Caki2 (cell line): ENCODE results near the gene TLE4. TPM values are rescaled to one million over a fixed set of nuclear protein-coding genes. Genes with fewer than 3 reads are reported as not detected.
"Not testable (repeated sequence)": the region's sequence is repeated elsewhere in the genome, so short reads cannot be mapped to it uniquely, and the experiment has no call there.

Experiments
- DNase-seq: peaks from one replicate; pipeline ENCODE4 v3.0.0-alpha.2; 2015; ENCODE audit warnings: low read depth
- in situ Hi-C: cut with HindIII; loops from 2 replicates; pipeline ENCODE4 v1.10.0; 2016; ENCODE audit warnings: low sequenced_read_pairs, low pct_unique_long_range_greater_than_20kb, mixed read lengths
- total RNA-seq: library from RNA; depleted of rRNA; stranded (reverse); fragments of >200 nt; shearing (Covaris generic); gene quantifications from 2 replicates; pipeline ENCODE4 v1.2.3, GENCODE V29; 2014; ENCODE audit warnings: low replicate concordance

The TLE4 gene
- total RNA-seq, 1 experiment from 2014 or later = 25.5 TPM

DNA sequence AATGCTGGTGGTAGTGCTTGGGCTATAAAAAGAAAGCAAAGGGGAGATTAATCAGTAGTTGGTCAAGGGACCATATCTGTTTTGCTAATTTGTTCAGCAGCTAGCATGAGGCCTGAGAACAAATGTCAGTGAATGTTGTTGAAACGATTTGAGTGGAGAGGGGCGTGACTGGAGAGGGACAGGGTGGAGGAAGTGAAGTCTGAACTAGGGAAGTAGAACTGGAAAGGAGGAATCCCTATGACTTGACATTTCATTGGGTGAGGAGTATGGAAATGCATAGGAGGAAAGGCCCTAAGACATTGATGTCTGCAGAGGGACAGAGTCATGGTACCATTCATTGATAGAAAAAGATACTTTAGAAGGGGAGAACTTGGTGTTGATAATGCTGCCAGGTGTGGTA, 19.7 kb downstream of the TLE4 start:
- in situ Hi-C loops = no loop called here
- DNase-seq = no peak

DNA sequence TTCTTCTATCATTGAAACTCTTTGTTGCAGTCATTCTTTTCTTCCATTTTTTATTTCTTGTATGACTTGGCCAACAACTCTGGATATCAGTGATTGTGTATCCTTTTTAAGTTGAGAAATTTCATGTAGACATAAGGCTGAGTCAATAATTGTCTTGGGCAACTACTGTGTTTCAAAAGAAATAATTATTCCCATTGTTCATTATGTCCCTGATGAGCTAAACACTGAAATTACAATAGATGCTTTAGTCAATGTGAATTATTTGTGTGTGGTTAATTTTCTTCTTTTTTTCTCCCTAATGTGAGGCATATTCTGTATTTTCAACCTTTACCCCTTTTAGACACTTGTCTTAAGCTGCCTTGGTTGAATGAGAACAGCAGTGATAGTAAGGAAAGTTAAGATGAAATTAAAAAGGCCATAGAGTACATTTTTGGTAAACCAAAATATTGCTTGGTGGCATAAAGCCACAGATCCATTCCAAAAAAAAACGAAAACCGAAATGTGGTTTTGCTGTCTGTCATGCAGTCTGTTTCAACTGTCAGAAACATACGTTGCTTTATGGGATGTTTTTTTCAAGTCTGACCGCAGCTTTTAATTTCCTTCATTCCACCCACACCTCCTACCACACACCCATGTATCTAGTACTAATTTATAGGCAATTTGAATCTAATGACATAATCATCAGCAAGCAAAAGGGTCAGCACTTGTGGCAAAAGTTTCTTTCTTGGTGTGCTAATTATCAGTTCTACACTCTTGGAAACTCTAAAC, 21.1 kb downstream of the TLE4 start:
- in situ Hi-C loops = no loop called here
- no peak for DNase-seq

DNA sequence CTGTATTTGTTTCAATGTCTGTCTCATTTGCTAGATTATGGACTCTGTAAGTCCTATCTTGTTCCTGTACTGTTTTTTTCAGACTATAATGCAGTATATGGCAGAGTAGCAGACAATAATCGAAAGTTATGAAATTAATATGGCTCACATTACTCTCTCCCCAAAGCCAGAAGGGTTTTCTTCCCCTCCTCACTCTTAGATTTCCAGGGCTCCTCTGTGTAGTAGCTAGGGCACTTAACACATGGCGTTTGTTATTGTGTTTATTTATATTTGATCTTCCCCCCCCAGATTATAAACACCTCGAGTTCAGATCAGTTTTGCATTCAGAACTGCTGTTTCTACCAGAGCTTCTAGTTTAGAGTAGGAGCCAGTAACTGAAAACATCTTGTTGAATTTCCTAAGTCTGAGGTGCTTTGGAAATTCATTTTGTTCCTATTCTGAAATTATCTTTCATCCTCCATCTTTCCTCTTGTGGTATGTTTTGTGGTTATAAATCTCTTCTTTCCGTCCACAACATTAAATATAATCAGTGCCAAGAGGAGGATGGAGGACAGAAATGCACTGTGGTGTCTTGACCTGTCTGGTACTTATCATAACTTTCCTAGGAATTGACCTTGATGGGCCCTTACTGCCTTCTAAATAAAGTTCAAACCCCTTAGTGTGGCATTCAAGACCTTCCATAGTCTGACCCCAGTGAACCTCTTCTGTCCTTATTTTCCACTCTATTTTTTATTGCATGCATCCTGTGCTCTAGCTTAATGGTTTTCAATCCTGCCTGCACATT, 27.0 kb downstream of the TLE4 start:
- DNase-seq = no peak
- in situ Hi-C loops = no loop called here

DNA sequence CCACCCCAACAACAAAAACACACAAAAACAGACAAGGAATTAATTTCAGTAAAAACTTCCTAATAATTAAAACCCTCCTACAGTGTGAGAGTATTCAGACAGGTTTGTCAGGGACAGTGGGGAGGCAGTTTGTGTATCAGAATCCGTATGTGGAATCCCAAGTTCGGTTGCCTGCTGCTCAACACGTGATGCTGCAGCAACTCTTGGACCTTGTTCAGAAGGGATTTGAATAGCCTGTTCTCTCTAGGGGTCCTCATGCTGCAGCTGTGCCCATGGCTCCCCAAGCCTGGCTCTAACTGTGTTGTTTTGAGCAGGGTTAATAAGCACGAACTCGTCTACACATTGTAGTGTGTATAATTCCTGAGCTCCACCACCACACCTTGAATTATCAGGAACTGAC, 28.7 kb downstream of the TLE4 start:
- in situ Hi-C loops = no loop called here
- no peak for DNase-seq

DNA sequence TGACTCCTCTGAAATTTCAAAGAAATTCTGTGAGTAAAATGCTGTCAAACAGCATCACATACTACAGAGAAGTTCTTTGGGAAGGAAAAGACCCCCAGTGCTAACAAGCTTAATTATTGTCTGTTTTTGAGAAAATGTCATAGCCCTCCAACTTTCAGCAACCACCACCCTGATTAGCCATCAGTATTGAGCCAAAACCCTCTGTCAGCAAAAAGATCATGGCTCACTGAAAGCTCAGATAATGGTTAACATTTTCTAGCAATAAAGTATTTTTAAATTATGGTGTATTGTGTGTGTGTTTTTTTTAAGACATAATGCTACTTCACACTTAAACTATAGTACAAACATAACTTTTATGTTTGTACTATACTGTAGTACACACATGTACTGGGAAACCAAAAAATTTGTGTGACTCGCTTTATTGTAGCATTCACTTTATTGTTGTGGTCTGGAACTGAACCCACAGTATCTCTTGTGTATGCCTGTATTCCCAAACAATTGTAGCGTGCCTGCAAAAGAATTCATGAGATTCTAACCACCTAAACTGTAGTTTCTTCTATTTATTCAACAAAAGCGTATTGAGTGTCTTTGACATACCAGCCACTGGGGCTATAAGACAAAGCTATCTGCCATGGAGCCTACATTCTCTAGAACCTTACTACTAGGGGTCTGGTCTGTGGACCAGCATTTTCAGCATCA, 31.6 kb downstream of the TLE4 start:
- in situ Hi-C loops = no loop called here
- no peak for DNase-seq

DNA sequence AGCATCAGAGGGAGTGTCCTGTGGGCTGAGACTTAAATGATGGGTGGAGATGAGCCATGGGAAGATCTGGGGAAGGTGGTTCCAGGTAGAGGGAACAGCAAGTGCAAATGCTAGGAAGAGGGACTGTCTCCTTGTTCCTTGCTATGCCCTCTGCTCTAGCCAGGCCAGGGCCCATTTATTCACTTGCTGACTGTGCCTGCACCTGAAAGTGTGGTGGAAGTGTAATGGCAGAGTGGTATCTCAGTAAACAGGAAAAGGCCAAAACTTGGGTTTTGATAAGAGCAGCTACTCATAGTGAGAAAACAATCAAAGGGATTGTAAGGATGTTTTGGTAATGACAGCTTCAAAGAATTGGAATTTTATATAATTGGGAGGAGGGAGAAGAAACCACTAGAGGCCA, 32.4 kb downstream of the TLE4 start:
- DNase-seq = no peak
- in situ Hi-C loops = no loop called here

DNA sequence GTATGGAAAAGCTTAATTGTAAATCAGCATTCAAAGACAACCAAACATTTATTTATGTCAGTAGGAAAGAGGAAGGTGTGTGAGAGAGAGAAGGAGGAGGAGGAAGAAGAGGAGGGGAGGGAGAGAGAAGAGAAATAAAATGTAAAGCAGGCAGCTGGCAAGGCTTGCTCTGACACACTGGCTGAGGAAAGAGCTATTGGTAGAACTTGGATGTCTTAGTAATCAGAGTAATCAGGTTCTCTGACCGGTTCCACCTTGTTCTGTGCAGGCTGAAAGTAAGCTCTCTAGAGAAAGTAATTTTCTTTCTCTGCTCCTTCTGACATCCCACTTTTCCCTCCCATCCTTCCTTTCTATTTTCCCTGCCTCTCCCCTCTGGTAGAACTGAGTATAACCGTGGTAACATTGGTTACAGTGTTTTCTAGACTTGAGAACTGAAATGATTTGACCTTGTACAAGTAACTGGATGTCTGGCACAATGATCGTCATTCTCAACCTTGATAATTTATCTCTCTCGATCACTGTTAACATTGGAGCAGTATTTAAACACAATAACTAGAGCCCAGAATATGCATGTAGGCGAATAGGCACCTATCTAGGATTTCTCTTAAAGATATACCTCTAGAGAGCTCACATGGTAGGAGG, 33.3 kb downstream of the TLE4 start:
- no peak for DNase-seq
- in situ Hi-C loops = no loop called here

DNA sequence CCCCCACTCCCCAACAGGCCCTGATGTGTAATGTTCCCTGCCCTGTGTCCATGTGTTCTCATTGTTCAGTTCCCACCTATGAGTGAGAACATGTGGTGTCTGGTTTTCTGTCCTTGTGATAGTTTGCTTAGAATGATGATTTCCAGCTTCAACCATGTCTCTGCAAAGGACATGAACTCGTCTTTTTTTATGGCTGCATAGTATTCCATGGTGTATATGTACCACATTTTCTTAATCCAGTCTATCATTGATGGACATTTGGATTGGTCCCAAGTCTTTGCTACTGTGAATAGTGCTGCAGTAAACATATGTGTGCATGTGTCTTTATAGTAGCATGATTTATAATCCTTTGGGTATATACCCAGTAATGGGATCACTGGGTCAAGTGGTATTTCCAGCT, 34.8 kb downstream of the TLE4 start:
- in situ Hi-C loops, DNase-seq: not testable (repeated sequence)

DNA sequence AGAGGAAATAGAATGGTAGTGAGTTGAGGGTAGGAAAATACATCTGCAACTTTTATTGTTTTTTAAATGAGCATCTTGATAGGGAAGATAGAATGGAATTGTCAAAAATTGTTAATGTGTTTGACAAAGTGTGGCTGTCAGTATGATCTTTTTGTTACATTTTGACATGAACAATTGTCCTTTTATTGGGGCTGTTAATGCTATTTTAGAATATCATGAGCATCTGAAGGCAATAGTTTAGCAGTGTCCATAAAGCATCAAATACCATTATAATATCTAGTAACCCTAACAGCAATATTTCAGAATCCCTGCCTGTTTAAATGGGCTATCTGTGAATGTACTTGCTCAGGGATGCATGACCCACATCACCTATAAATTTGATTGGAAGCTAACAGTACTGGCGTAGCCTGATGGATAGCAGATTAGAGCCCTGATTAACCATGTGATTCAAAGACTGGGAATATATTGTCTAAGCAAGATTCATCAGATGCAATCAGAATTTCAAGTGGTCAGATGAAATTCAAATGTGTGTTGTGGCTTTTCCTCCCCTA, 37.8 kb downstream of the TLE4 start:
- in situ Hi-C loops = no loop called here
- no peak for DNase-seq

DNA sequence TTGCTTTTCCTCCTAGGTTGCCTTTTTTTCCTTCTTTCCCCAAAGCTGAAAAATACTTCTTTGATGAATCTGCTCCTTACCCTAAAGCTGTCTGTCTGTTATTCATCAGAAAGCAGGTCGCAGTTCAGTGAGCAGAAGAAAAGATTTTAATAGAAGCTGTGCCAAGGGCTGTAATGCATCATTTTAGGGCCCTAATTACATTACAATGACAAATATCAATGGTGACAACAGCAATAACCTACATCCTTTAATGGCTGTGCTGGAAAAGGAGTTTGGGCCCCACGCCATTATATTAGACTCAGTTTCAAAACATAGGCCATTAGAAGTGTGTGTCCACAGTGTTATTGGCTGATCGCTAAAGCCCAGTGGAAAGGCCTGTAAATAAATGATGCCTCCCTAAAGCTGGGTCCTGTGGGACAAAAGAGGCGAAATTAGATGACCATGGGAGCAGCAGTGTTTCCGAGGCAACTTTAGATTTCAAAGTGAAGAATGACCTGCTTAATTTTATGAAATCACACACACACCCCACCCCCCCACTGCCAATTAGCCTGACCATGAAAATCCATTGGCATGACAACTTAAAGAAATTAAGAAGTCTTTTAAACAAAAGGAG, 38.4 kb downstream of the TLE4 start:
- in situ Hi-C loops = no loop called here
- peak; percentile 84 for DNase-seq

DNA sequence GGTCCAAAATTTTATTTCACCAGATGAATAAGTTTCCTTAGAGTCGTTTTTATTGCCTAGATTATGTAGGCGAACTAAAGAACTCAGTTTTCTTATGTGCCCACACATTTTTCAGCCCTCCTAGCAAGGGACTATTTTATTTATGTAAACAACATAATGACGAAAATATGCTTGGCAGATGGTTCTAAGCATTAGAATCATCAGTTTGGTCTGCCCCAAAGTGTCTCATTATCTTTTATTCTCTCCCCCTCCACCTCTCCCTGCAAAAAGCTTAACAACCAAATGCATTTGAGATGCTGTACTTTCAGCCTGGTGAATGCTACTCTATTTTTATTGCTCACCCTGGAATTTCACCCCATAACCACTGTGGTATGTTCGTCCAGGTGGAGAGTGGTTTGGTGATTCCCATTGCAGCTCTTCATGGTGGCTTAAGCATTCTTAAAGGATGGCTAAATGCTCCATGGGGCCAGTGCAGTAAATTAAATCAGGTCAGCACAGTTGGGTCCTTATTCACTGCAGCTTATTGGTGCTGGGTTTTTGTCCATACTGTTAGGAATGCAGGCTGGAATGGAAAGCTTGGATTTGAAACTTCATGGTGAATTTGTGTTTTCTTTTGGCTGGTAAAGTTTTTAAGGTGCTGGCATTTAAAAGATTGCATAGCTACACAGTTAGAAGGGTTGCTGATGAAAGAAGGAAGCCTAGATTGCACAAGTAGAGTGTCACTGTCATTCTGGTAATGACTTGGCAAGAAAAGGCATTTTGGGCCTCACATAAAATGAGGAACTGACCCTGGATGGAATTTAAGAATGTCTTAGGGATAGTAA, 39.2 kb downstream of the TLE4 start:
- in situ Hi-C loops = no loop called here
- DNase-seq = peak; percentile 84

DNA sequence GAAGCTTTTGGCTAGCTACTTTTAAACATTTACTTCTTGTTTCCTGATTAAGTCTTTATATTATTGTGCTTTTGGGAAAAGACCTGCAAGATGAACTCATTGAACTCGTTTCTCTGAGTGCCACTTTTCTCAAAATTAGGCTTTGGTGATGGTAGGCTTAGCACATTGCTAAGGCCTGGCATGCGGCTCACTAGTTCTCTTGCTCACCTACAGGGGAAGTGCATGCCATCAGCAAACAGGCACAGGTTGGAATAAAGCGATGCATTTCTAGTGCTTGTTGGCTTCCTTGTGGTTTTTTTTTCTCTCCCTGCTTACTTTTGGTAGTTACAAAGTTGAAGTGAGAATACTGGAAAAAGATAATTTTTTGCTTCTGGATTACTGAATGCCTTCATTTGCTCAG, 41.4 kb downstream of the TLE4 start:
- in situ Hi-C loops = no loop called here
- DNase-seq = no peak

DNA sequence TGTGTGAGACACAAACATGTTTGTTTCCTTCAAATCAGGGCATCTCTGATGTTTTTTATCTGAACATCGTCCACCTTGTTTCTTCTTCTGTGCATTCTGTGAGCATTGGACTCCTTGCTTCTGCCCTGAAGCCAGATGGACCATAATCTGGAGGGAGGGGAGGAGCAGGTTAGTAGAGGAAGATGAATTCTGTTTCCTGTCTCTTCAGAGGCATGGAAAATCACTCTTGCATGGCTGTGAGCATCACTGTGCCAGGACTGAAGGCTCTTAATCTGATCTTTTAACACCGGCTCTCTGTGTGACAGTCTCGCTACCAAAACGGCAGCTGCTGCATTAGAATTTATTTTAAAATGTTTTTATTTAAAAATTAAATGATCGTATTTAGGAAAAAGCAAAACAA, 43.3 kb downstream of the TLE4 start:
- no peak for DNase-seq
- in situ Hi-C loops = no loop called here

DNA sequence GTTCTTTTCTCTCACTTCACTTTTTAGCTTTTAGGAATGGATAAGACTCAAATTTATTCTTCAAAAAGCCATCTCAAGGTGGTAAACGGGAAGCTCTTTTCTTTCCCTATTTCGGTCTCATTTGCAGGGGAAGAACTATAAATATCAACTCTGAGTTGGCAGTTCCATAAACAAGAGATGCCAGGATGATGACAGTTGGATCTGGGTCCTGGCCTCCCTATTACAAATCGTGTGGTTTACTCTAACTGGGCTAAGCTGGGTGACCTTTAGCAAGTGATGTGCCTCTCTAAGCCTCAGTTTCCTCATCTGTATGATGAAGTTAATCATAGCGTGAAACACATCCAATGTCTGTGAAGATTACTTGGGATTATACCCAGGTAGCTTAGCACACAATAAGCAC, 44.2 kb downstream of the TLE4 start:
- in situ Hi-C loops = no loop called here
- DNase-seq = no peak

DNA sequence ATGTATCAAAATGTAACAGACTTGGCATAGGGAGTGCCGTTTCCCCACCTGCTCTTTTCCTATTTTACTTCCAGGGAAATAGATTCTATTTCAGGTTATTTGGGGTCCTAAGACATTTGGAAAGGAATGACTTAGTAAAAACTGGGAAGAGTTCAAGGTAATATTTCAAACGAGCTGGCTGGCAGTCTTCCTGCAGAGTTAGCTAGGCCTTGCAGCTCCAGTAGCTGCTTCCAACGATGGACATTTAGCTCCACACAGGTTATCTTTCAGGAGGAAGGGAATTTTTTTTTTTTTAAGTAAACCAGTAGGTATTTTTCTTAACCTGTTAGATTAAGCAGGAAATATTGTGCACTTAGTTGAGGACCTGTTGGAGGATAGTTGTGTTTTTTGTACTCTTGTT, 45.2 kb downstream of the TLE4 start:
- no peak for DNase-seq
- in situ Hi-C loops = no loop called here

DNA sequence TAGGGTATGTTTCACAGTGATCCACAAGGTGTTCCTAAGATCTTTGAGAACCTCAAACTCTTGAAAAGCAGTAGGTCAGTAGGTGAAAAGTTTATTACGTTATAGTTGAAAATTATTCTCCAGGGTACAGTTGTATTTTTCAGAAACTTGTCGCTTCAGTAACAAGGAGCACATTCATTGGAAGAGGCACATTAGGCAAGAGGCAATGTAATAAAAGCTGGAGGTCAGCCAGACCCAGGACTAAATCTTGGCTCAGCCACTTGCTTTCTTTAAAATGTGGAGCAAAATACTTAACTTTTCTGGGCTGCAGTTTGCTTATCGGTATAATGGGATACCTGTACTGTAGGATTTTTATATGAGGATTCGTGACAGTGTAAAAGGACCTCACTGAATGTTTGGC, 45.6 kb downstream of the TLE4 start:
- no peak for DNase-seq
- in situ Hi-C loops = no loop called here

DNA sequence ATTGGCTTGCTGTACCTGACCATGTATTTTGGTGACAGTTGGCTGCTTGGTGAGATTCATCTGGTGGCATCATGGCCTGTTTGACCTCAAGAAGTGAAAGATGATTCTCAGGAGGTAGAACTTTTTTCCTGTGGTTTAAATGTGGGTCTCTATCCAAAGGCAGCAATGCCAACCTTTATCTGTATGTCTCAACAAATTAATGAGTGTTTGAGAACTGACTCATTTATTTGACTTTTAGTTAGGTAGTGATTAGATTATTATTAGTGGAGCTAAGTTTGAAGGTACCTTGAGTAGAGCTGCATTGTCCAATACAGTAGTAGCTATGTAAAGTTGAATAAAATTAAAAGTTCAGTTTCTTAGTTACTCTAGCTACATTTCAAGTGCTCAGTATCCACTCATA, 48.2 kb downstream of the TLE4 start:
- no peak for DNase-seq
- in situ Hi-C loops = no loop called here
